H1 (cell line): ENCODE data around the gene CNIH1. TPM values are rescaled to one million over a fixed set of nuclear protein-coding genes. Genes with fewer than 3 reads are reported as not detected.

ENCODE experiments used
- CTCF ChIA-PET: fragments of 300-600 bp; sonication (Branson Sonifier 250); formaldehyde crosslinking; loops from one replicate; lab custom pipeline; 2021; ENCODE audit not compliant: partially characterized antibody; lab: Charles Lee
- POLR2A ChIA-PET: fragments of 300-600 bp; sonication (Branson Sonifier 250); formaldehyde crosslinking; loops from one replicate; lab custom pipeline; 2021; ENCODE audit warnings: inconsistent platforms; ENCODE audit not compliant: partially characterized antibody; lab: Charles Lee
- DNase-seq, 2 experiments: peaks; one replicate each; pipeline versions ENCODE4 v3.0.0 to v3.0.0-alpha.2; 2010 to 2022; ENCODE audit warnings: low spot score in 2 of 2, low read depth in 1 of 2, mixed read lengths in 1 of 2
- FAIRE-seq: peaks from 2 replicates; lab custom pipeline; 2011; peaks lifted over from hg19 to GRCh38; lab: Jason Lieb, UNC
- H2AFZ ChIP-seq: 2 replicates; pipeline ENCODE4 v1.8.1; 2012; ENCODE audit warnings: low read length, inconsistent platforms
- H2AK5ac ChIP-seq: 2 replicates; pipeline ENCODE4 v1.6.1; 2013; ENCODE audit warnings: low read depth, low read length
- H2BK120ac ChIP-seq: replicated peaks from 2 replicates; pipeline ENCODE3; 2013; ENCODE audit warnings: low read depth, low read length, inconsistent platforms
- H2BK12ac ChIP-seq: 2 replicates; pipeline ENCODE4 v1.6.1; 2013; ENCODE audit warnings: low read depth, low read length
- H2BK15ac ChIP-seq: 2 replicates; pipeline ENCODE4 v1.6.1; 2013; ENCODE audit warnings: low read length
- H2BK20ac ChIP-seq: 2 replicates; pipeline ENCODE4 v1.6.1; 2013; ENCODE audit warnings: low read length
- H2BK5ac ChIP-seq: 2 replicates; pipeline ENCODE4 v1.6.1; 2013; ENCODE audit warnings: low read depth, low read length
- H3K14ac ChIP-seq: 2 replicates; pipeline ENCODE4 v1.6.1; 2013; ENCODE audit warnings: inconsistent platforms; ENCODE audit not compliant: insufficient read length
- H3K18ac ChIP-seq: 2 replicates; pipeline ENCODE4 v1.6.1; 2013; ENCODE audit warnings: low read length; ENCODE audit errors: extremely low read depth
- H3K23ac ChIP-seq: 2 replicates; pipeline ENCODE4 v1.6.1; 2013; ENCODE audit warnings: inconsistent platforms; ENCODE audit not compliant: insufficient read length
- H3K23me2 ChIP-seq: 2 replicates; pipeline ENCODE4 v1.6.1; 2013; ENCODE audit warnings: low read depth, low read length
- H3K27ac ChIP-seq: 2 replicates; pipeline ENCODE4 v1.6.1; 2011; ENCODE audit warnings: low read depth, low read length, inconsistent platforms
- H3K27me3 ChIP-seq, 4 experiments: replicated peaks in 1 of 4; 1 replicate in 1 of 4; 2 replicates in 3 of 4; pipeline versions ENCODE4 v1.6.1 to v1.8.1; 2011 to 2013; ENCODE audit warnings: low read length in 3 of 4, mild to moderate bottlenecking in 3 of 4, inconsistent platforms in 2 of 4, mixed read lengths in 2 of 4, moderate library complexity in 1 of 4; ENCODE audit not compliant: control insufficient read depth in 3 of 4, insufficient read depth in 3 of 4; ENCODE audit errors: extremely low read depth in 1 of 4
- H3K36me3 ChIP-seq, 4 experiments: 2 replicates each; pipeline versions ENCODE4 v1.6.1 to v1.8.1; 2011 to 2013; ENCODE audit warnings: mild to moderate bottlenecking in 4 of 4, low read length in 3 of 4, moderate library complexity in 2 of 4, control low read depth in 1 of 4, inconsistent platforms in 1 of 4; ENCODE audit not compliant: insufficient read depth in 4 of 4, control insufficient read depth in 2 of 4
- H3K4ac ChIP-seq: replicated peaks from 2 replicates; pipeline ENCODE3; 2013; ENCODE audit warnings: low read length, low read depth, mixed read lengths, inconsistent platforms; ENCODE audit not compliant: insufficient read length
- H3K4me1 ChIP-seq, 4 experiments: replicated peaks in 1 of 4; 1 replicate in 1 of 4; 2 replicates in 3 of 4; pipeline versions ENCODE4 v1.6.1 to v1.8.1; 2011 to 2013; ENCODE audit warnings: low read length in 3 of 4, inconsistent platforms in 2 of 4, mixed read lengths in 1 of 4; ENCODE audit not compliant: insufficient read depth in 4 of 4, control insufficient read depth in 3 of 4
- H3K4me2 ChIP-seq, 2 experiments: 2 replicates each; pipeline versions ENCODE4 v1.6.1 to v1.8.1; 2011 to 2013; ENCODE audit warnings: low read depth in 2 of 2, low read length in 2 of 2, control low read depth in 1 of 2, inconsistent platforms in 1 of 2, mild to moderate bottlenecking in 1 of 2; ENCODE audit not compliant: insufficient read depth in 1 of 2
- H3K4me3 ChIP-seq, 4 experiments: fragments of 200-600, 300-600 bp in 1 of 4; sonication (generic), shearing (Covaris generic), sonication (Bioruptor Twin) in 1 of 4; 2 replicates each; pipeline versions ENCODE4 v1.5.1 to v1.8.1; 2011 to 2016; ENCODE audit warnings: low read length in 4 of 4, low read depth in 3 of 4, control low read depth in 2 of 4, inconsistent platforms in 2 of 4, mild to moderate bottlenecking in 2 of 4, mixed read lengths in 1 of 4, moderate library complexity in 1 of 4; ENCODE audit not compliant: insufficient read depth in 2 of 4; ENCODE audit errors: extremely low read depth in 1 of 4
- H3K56ac ChIP-seq: replicated peaks from 2 replicates; pipeline ENCODE3; 2013; ENCODE audit warnings: low read depth, mild to moderate bottlenecking, mixed read lengths, low read length, inconsistent platforms; ENCODE audit not compliant: insufficient read length
- H3K79me1 ChIP-seq: 2 replicates; pipeline ENCODE4 v1.6.1; 2013; ENCODE audit warnings: low read depth, low read length, control low read depth
- H3K79me2 ChIP-seq, 2 experiments: 2 replicates each; pipeline versions ENCODE4 v1.6.1 to v1.8.1; 2012 to 2013; ENCODE audit warnings: low read length in 2 of 2, mild to moderate bottlenecking in 2 of 2, inconsistent platforms in 1 of 2; ENCODE audit not compliant: insufficient read depth in 2 of 2, control insufficient read depth in 1 of 2
- H3K9ac ChIP-seq, 4 experiments: replicated peaks in 1 of 4; 1 replicate in 1 of 4; 2 replicates in 3 of 4; pipeline versions ENCODE4 v1.6.1 to v1.8.1; 2011 to 2013; ENCODE audit warnings: low read depth in 3 of 4, low read length in 3 of 4, control low read depth in 2 of 4, mild to moderate bottlenecking in 2 of 4, moderate library complexity in 2 of 4, inconsistent platforms in 1 of 4; ENCODE audit errors: extremely low read depth in 1 of 4
- H3K9me3 ChIP-seq, 2 experiments: 2 replicates each; pipeline versions ENCODE4 v1.6.1 to v1.8.1; 2012 to 2013; ENCODE audit warnings: mild to moderate bottlenecking in 2 of 2, moderate library complexity in 2 of 2, control low read depth in 1 of 2, inconsistent platforms in 1 of 2, low read depth in 1 of 2, low read length in 1 of 2, mixed read lengths in 1 of 2; ENCODE audit not compliant: insufficient read depth in 2 of 2
- H4K20me1 ChIP-seq, 2 experiments: replicated peaks in 1 of 2; 2 replicates each; pipeline versions ENCODE3 to v1.8.1; 2011 to 2013; ENCODE audit warnings: inconsistent platforms in 2 of 2, low read length in 2 of 2, mild to moderate bottlenecking in 1 of 2; ENCODE audit not compliant: insufficient read depth in 2 of 2, control insufficient read depth in 1 of 2
- H4K5ac ChIP-seq: 2 replicates; pipeline ENCODE4 v1.6.1; 2013; ENCODE audit warnings: low read length, low read depth, mixed read lengths, inconsistent platforms; ENCODE audit not compliant: insufficient read length
- H4K8ac ChIP-seq: 2 replicates; pipeline ENCODE4 v1.8.0; 2013; ENCODE audit warnings: mild to moderate bottlenecking, moderate library complexity, low read length, inconsistent platforms; ENCODE audit not compliant: insufficient read depth; ENCODE audit errors: extremely low read depth
- H4K91ac ChIP-seq: replicated peaks from 2 replicates; pipeline ENCODE3; 2013; ENCODE audit warnings: low read length, mixed read lengths, inconsistent platforms; ENCODE audit not compliant: insufficient read length
- CBX8 ChIP-seq: fragments of 300-800, 300-1000 bp; sonication (generic); IDR thresholded peaks from 2 replicates; pipeline ENCODE4 v1.7.1; 2016; ENCODE audit warnings: low read depth, low read length, borderline replicate concordance
- CREB1 ChIP-seq: IDR thresholded peaks from 2 replicates; pipeline ENCODE4 v1.6.1; 2012; ENCODE audit warnings: inconsistent platforms
- EZH2 ChIP-seq: fragments of 200-600 bp; sonication (generic); IDR thresholded peaks from 2 replicates; pipeline ENCODE4 v1.7.1; 2012; ENCODE audit warnings: low read depth, mild to moderate bottlenecking, moderate library complexity, low read length, inconsistent platforms; ENCODE audit not compliant: severe bottlenecking
- KDM4A ChIP-seq: IDR thresholded peaks from one replicate; pipeline ENCODE4 v1.7.1; 2012; ENCODE audit warnings: low read depth, mild to moderate bottlenecking, moderate library complexity, low read length, inconsistent platforms; ENCODE audit not compliant: severe bottlenecking
- RFX5 ChIP-seq: IDR thresholded peaks from 2 replicates; pipeline ENCODE4 v1.6.1; 2011; ENCODE audit warnings: low read depth, low read length, improper control_type of control experiment, borderline replicate concordance
- SAP30 ChIP-seq: fragments of 300-600 bp; sonication (generic); IDR thresholded peaks from 2 replicates; pipeline ENCODE4 v1.7.1; 2012; ENCODE audit warnings: low read length, moderate library complexity, mild to moderate bottlenecking, inconsistent platforms; ENCODE audit not compliant: insufficient read depth, insufficient replicate concordance
- WGBS, 2 experiments: shearing (Covaris generic) in 1 of 2; methylation state at CpG; one replicate each; pipeline versions ENCODE4 v1.1.6 to v1.1.7; 2013 to 2015; ENCODE audit warnings: low lambda C conversion rate in 2 of 2, mixed read lengths in 2 of 2, inconsistent platforms in 1 of 2, low coverage in 1 of 2, missing lambda C conversion rate in 1 of 2; ENCODE audit not compliant: insufficient replicate concordance in 2 of 2, insufficient coverage in 1 of 2, insufficient read length in 1 of 2; ENCODE audit errors: extremely low coverage in 1 of 2, missing lambda C conversion rate in 1 of 2; 5-methylcytosine and 5-hydroxymethylcytosine counted together
- polyA plus RNA-seq, 7 experiments: library from polyadenylated mRNA; depleted of rRNA in 3 of 7; stranded (reverse) in 5 of 7; unstranded in 2 of 7; fragments of >200 nt in 5 of 7; fragments of 200-250 nt in 2 of 7; gene quantifications; 1 replicate in 5 of 7; 2 replicates in 1 of 7; 4 replicates in 1 of 7; pipeline versions ENCODE4 v1.2.1 to v1.2.3, GENCODE V29; 2011 to 2013; ENCODE audit warnings: missing spikeins in 2 of 7, mixed read lengths in 2 of 7
- total RNA-seq: library from RNA; stranded (reverse); fragmentation: NEBNext Ultra II Directional; extraction: Animal tissue kit (Norgen Biotek cat#: 25700); gene quantifications from 2 replicates; pipeline ENCODE4 v1.2.1, GENCODE V29; 2021
- TF ChIP-seq, protein P1 (sequence below), 3 experiments: IDR thresholded peaks; 1 replicate in 2 of 3; 2 replicates in 1 of 3; pipeline versions ENCODE4 v1.5.1 to v1.6.1; 2011; ENCODE audit warnings: low read length in 3 of 3, mild to moderate bottlenecking in 3 of 3, inconsistent platforms in 2 of 3, low read depth in 1 of 3, moderate library complexity in 1 of 3; ENCODE audit not compliant: insufficient read depth in 1 of 3; ENCODE audit errors: control extremely low read depth in 1 of 3

Gene CNIH1
- total and polyA plus RNA-seq, 2 of the 8 experiments (the other 6 are each of a cell fraction or from before 2014, with no cell fraction given), result 119 to 333 TPM

GRCh38 chr14:54396493-54397335 is 44.5 kb downstream of the CNIH1 start, which contains the start of gene CDKN3:
TSS of gene CDKN3 (plus strand) at chr14:54397007. CDS start at chr14:54397069, 62 bp downstream.
- Histone ChIP-seq H4K8ac (peak within 1 kb of the TSS; percentile 80), H3K27me3 (peaks cover 0 to 7% (median 3%) of the 10 kb centered on the region in 4 experiments; a peak in 3 of 7 replicates), H2AK5ac (no peak within 1 kb of the TSS), H3K23ac (no peak within 1 kb of the TSS), H3K4me2 (peak within 1 kb of the TSS; percentile 86 to 100), H2AFZ (peak within 1 kb of the TSS; percentile 36; the same call in 1 of the 2 replicates), H3K9me3 (no peaks in the 10 kb centered on the region), H3K18ac (peak within 1 kb of the TSS; percentile 25), H2BK15ac (0 out of 2 replicates have a peak within 1 kb of the TSS, but pooled peaks have one; percentile 46), H2BK20ac (no peak within 1 kb of the TSS), H2BK12ac (0 out of 2 replicates have a peak within 1 kb of the TSS, but pooled peaks have one; percentile 27), H3K14ac (no peak within 1 kb of the TSS), H3K23me2 (peaks cover 11% of the 10 kb centered on the region; the same call in 1 of the 2 replicates), H3K79me2 (no peaks in the 10 kb centered on the region), H4K5ac (no peak within 1 kb of the TSS), H3K4ac (peak within 1 kb of the TSS; percentile 78), H3K9ac (peak within 1 kb of the TSS; percentile 51 to 79 (median 74)), H2BK120ac (no peak within 1 kb of the TSS), H3K4me1 (peaks cover 0 to 3% (median 1%) of the 10 kb centered on the region in 4 experiments; a peak in 2 of 7 replicates), H3K79me1 (no peaks in the 10 kb centered on the region; the same call in 1 of the 2 replicates), H3K4me3 (peak within 1 kb of the TSS; percentile 64 to 84 (median 79)), H3K56ac (peak within 1 kb of the TSS; percentile 84), H3K36me3 (peaks cover 0 to 3% (median 0%) of the 10 kb centered on the region in 4 experiments; a peak in 1 of 8 replicates), H4K20me1 (no peaks in the 10 kb centered on the region), H4K91ac (no peak within 1 kb of the TSS), H2BK5ac (no peak within 1 kb of the TSS; the same call in 1 of the 2 replicates), H3K27ac (peak within 1 kb of the TSS; percentile 41; the same call in 1 of the 2 replicates)
- WGBS, 2 experiments, result 4% methylated on average over 70 of the region's 76 CpGs; no CpG with 5 or more reads in 1 of the 2 experiments
- DNase-seq (peak; percentile 94 to 97), FAIRE-seq (peak; percentile 42)
- ChIA-PET CTCF (interaction anchor here (1.0 to 3.3 kb wide), 12 partner anchors 8 to 376 kb away, joined by 3 to 13 read pairs (median 4); no protein-coding TSS in a partner anchor), POLR2A (interaction anchor here (0.6 to 2.9 kb wide), 11 partner anchors 15 to 1251 kb away, joined by 3 to 15 read pairs (median 4); partner anchors contain the start of gene CNIH1)
- TF ChIP-seq EZH2 (no peak), CREB1 (peak; percentile 61; the same call in 1 of the 2 replicates), KDM4A (peak; percentile 87), SAP30 (no peak), RFX5 (no peak), CBX8 (no peak)
- TF ChIP-seq, protein P1, sequence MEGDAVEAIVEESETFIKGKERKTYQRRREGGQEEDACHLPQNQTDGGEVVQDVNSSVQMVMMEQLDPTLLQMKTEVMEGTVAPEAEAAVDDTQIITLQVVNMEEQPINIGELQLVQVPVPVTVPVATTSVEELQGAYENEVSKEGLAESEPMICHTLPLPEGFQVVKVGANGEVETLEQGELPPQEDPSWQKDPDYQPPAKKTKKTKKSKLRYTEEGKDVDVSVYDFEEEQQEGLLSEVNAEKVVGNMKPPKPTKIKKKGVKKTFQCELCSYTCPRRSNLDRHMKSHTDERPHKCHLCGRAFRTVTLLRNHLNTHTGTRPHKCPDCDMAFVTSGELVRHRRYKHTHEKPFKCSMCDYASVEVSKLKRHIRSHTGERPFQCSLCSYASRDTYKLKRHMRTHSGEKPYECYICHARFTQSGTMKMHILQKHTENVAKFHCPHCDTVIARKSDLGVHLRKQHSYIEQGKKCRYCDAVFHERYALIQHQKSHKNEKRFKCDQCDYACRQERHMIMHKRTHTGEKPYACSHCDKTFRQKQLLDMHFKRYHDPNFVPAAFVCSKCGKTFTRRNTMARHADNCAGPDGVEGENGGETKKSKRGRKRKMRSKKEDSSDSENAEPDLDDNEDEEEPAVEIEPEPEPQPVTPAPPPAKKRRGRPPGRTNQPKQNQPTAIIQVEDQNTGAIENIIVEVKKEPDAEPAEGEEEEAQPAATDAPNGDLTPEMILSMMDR (IDR thresholded peaks at IDR 0.05; ENCODE audit: control extremely low read depth in 1 of 3, insufficient read depth in 1 of 3, low read depth in 1 of 3, low read length in 3 of 3), result peak; percentile 12 to 31 (median 24); a peak in 3 of 4 replicates
